Endometrial microvascular endothelial cells (primary cell): ENCODE data around the gene CLECL1. TPM values are rescaled to one million over a fixed set of nuclear protein-coding genes. Genes with fewer than 3 reads are reported as not detected.
"Not testable (repeated sequence)": the region's sequence is repeated elsewhere in the genome, so short reads cannot be mapped to it uniquely, and the experiment has no call there.

ENCODE experiments used
- in situ Hi-C: cut with HindIII; loops from 2 replicates; pipeline ENCODE4 v1.10.0; 2017; ENCODE audit warnings: low sequenced_read_pairs, low pct_unique_long_range_greater_than_20kb; ENCODE audit errors: inconsistent ontology term
- total RNA-seq: library from RNA; depleted of rRNA; stranded (reverse); fragments of >200 nt; gene quantifications from one replicate; pipeline ENCODE4 v1.2.3, GENCODE V29; 2015; ENCODE audit errors: inconsistent ontology term

The CLECL1 gene
- total RNA-seq, 1 donor from 2014 or later, result not detected

- in situ Hi-C loops, result loop anchor here (25.0 kb wide), 1 partner anchor 432 kb away; the partner anchor contains the start of gene OLR1
These were observed 2.9 kb downstream of the CLECL1 start for GRCh38 chr12:9730011-9730410.

DNA sequence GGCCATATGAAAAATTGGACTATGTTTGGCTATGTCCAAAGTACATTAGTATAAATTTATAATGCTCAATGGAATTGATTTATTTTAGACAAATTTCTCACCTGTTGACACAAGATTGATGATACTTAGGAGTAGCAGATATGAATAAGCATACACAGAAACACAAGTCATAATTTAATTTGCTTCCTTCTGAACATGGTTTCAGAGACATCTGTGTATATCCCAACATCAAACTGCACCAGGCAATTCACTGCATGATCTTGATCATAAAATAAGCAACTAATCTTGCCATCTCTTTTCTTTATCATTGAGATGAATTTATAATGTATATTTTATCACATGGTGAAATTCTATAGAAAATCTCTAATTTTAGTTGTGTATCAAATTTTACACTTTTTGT is 3.8 kb downstream of the CLECL1 start:
- in situ Hi-C loops, result loop anchor here (25.0 kb wide), 1 partner anchor 433 kb away; the partner anchor contains the start of gene OLR1

- in situ Hi-C loops, result loop anchor here (25.0 kb wide), 1 partner anchor 434 kb away; the partner anchor contains the start of gene OLR1
These were observed 5.1 kb downstream of the CLECL1 start for GRCh38 chr12:9727813-9728212.

GRCh38 chr12:9725213-9725870 is 7.6 kb downstream of the CLECL1 start:
- in situ Hi-C loops, result loop anchor here (25.0 kb wide), 1 partner anchor 437 kb away; the partner anchor contains the start of gene OLR1

DNA sequence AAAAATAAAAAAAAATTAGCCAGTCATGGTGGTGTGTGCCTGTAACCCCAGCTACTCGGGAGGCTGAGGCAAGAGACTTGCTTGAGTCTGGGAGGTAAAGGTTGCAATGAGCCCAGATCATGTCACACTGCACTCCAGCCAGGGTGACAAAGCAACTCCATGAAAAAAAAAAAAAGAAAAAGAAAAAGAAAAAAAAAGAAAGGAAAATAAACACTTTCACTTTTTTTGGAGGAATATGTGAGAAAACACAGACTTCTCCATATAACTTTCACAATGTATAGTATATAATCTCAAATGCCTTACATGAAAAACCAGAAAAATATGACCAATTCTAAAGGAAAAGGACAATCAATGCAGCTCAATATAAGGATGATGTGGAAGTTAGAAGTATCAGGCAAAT is 8.9 kb downstream of the CLECL1 start:
- in situ Hi-C loops, result no loop called here

- in situ Hi-C loops, result no loop called here
These were observed 11.4 kb downstream of the CLECL1 start for GRCh38 chr12:9721394-9722092.

GRCh38 chr12:9719790-9720189 is 13.1 kb downstream of the CLECL1 start:
- in situ Hi-C loops, result no loop called here

DNA sequence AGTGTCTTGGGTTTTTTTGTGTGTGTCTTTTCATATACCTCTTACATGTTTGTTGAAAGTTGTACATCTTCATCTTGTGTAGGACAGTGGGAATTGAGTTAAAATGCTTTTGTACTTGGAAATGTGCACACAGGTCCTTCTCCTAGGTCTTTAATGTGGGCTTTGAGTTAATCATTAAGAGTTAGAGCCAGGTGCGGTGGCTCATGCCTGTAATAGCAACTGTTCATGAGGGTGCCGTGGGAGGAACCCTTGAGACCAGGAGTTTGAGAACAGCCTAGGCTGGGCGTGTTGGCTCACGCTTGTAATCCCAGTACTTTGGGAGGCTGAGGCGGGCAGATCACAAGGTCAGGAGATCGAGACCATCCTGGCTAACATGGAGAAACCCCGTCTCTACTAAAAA is 13.9 kb downstream of the CLECL1 start:
- in situ Hi-C loops, result no loop called here

DNA sequence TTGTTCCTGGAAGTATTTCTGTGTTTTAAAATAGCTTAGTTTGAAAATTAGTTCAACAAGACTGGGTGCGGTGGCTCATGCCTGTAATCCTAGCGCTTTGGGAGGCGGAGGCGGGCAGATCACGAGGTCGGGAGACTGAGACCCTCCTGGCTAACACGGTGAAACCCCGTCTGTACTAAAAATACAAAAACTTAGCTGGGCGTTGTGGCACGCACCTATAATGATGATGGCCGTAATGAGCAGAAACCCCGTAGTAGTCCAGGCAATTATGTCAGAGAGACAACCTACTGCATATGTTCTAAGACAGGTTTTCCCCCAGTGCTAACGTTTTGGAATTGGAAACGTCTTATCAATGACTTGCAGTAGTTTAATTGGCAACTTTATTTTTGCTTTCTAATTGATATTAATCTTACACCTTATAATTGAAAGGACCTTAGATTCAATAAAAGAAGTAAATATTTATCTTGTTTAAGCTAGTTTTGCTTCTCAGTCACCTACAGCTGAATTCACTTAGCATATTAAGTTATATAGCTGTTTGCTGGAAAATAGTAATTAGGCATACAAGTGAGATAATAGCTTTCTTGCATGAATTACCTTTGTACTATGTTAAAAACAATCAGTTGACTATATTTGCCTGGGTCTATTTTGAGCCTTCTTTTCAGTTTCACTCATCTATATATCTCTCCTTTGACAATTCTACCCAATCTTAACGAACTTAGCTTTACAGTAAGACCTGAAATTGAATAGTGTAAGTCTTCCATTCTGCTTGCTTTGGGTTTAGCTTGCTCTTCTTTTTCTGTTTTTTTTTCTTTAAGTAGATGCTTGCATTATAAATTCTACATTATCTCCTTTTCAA is 15.6 kb downstream of the CLECL1 start:
- in situ Hi-C loops, result no loop called here

- in situ Hi-C loops, result not testable (repeated sequence)
These were observed 19.8 kb downstream of the CLECL1 start for GRCh38 chr12:9713032-9713558.

DNA sequence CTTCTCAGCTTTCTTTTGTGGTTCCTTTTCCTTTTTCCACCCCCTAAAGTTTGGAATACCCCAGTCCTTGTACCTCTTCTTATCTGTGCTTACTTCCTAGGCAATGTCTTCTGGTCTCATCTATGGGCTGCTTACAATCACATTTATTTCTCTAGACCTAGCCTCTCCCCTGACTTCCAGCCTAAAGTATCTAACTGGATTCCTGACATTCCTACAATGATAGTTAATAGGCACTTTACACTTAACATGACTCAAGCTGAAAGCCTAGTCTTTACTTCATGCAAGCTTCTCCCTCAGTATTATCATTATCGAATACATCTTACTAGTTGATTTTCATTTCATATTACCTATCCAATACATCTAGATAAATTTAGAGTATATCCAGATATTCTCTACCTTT is 21.2 kb downstream of the CLECL1 start:
- in situ Hi-C loops, result no loop called here

DNA sequence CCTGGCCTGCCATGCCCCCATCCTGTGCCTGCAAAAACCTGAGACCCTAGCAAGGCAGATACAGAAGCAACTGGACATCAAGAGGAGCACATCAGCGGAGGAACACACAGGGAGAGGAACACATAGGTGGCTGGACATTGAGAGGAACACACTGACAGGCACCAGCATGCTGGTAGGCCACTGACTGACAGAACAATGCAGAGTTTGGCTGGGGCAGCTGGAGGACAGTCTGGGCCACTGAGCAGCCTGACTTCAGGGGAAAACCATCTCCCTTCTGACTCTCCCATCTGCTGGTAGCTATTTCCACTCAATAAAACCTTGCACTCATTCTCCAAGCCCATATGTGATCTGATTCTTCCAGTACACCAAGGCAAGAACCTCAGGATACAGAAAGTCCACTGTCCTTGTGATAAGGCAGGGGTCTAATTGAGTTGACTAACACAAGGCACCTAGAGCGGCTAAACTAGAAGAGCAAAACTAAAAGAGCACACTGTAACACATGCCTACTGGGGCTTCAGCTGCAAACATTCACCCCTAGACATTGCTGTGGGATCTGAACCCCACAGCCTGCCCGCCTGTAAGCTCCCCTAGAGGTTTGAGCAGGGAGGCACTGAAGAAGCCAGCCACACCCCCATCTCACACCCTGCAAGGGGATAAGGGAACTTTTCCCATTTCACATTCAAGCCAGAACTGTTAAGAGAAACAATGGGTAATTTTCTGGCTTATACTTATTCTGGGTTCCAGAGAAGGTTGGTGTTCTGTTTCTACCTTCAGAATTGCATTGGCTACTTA is 22.1 kb downstream of the CLECL1 start:
- in situ Hi-C loops, result no loop called here

GRCh38 chr12:9708853-9709252 is 24.0 kb downstream of the CLECL1 start:
- in situ Hi-C loops, result no loop called here

DNA sequence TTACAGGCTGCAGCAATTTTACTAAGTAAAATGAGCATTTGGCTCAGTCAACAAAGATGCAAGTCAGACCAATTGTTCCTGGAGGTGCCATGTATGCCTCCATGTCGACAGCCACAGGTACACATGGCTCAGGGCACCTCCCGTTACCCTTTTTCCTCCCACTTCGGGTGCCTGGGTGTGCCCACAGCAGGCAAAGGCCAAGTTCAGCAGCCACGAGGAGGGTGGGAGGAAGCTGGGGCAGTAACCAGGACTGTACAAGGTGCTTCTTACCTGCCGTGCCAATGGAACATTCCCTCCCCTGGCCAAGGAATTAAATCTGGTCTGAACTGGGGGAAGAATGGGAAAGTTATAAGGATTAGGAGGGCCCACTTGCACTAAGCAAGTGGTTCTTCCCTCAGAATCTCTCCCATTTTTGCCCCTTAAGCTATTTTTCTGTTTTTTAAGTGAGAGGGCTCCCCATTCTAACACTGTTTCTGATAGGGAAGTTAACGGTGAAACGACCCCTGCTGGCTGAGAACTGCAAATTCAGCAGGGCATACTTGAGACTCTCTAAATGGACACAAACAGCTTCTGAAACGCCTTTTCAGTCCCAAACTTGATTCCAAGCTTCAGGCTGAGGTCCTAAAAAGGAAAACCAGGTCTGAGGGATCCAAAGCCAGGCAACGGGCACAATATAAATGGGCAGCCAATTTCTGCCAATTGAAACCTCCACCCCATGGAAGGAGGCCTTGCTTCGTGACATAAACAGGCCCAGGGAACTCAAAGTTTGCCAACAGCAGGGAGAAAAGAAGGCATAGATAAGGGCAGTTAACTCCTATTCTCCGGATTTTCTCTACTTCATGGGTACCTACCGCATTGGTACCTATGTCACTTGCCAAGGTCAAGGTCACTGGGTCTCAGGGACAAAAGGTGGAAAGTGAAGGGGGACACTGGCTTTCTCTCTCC is 24.8 kb downstream of the CLECL1 start:
- in situ Hi-C loops, result no loop called here

DNA sequence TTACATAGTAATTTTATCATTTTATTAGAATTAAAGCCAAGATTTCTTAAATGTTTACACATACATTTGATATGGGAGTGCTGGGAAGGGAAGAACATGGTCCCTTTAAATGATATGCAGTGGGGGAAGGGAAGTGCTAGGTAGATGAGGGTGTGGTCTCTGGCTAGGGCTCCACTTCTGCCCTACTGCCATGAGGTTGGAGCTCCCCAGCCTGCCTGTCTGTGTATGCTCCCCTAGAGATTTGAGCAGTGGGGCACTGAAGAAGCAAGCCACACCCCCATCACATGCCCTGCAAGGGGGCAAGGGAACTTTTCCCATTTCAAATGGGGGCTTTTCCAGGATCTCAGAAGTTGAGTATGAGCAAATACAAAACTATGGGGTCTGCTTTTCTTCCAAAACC is 25.5 kb downstream of the CLECL1 start:
- in situ Hi-C loops, result no loop called here

- in situ Hi-C loops, result no loop called here
These were observed 26.7 kb downstream of the CLECL1 start for GRCh38 chr12:9706086-9706685.

DNA sequence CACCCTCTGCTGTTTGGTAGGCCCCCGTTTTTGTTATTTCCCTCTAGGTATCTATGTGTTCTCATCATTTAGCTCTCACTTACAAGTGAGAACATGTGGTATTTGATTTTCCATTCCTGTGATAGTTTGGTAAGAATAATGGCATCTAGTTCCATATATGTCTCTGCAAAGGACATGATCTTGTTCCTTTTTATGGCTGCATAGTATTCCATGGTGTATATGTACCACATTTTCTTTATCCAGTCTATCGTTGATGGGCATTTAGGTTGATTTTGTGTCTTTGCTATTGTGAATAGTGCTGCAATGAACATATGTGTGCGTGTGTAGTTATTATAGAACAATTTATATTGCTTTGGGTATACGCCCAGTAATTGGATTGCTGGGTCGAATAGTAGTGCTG is 28.3 kb downstream of the CLECL1 start:
- in situ Hi-C loops, result not testable (repeated sequence)
